H1 (cell line): ENCODE data around the gene PPIL6. TPM values are rescaled to one million over a fixed set of nuclear protein-coding genes. Genes with fewer than 3 reads are reported as not detected.

ENCODE experiments used
- CTCF ChIA-PET: fragments of 300-600 bp; sonication (Branson Sonifier 250); formaldehyde crosslinking; loops from one replicate; lab custom pipeline; 2021; ENCODE audit not compliant: partially characterized antibody; lab: Charles Lee
- POLR2A ChIA-PET: fragments of 300-600 bp; sonication (Branson Sonifier 250); formaldehyde crosslinking; loops from one replicate; lab custom pipeline; 2021; ENCODE audit warnings: inconsistent platforms; ENCODE audit not compliant: partially characterized antibody; lab: Charles Lee
- DNase-seq, 2 experiments: peaks; one replicate each; pipeline versions ENCODE4 v3.0.0 to v3.0.0-alpha.2; 2010 to 2022; ENCODE audit warnings: low spot score in 2 of 2, low read depth in 1 of 2, mixed read lengths in 1 of 2
- FAIRE-seq: peaks from 2 replicates; lab custom pipeline; 2011; peaks lifted over from hg19 to GRCh38; lab: Jason Lieb, UNC
- H2AFZ ChIP-seq: 2 replicates; pipeline ENCODE4 v1.8.1; 2012; ENCODE audit warnings: low read length, inconsistent platforms
- H2AK5ac ChIP-seq: 2 replicates; pipeline ENCODE4 v1.6.1; 2013; ENCODE audit warnings: low read depth, low read length
- H2BK120ac ChIP-seq: replicated peaks from 2 replicates; pipeline ENCODE3; 2013; ENCODE audit warnings: low read depth, low read length, inconsistent platforms
- H2BK12ac ChIP-seq: 2 replicates; pipeline ENCODE4 v1.6.1; 2013; ENCODE audit warnings: low read depth, low read length
- H2BK15ac ChIP-seq: 2 replicates; pipeline ENCODE4 v1.6.1; 2013; ENCODE audit warnings: low read length
- H2BK20ac ChIP-seq: 2 replicates; pipeline ENCODE4 v1.6.1; 2013; ENCODE audit warnings: low read length
- H2BK5ac ChIP-seq: 2 replicates; pipeline ENCODE4 v1.6.1; 2013; ENCODE audit warnings: low read depth, low read length
- H3K14ac ChIP-seq: 2 replicates; pipeline ENCODE4 v1.6.1; 2013; ENCODE audit warnings: inconsistent platforms; ENCODE audit not compliant: insufficient read length
- H3K18ac ChIP-seq: 2 replicates; pipeline ENCODE4 v1.6.1; 2013; ENCODE audit warnings: low read length; ENCODE audit errors: extremely low read depth
- H3K23ac ChIP-seq: 2 replicates; pipeline ENCODE4 v1.6.1; 2013; ENCODE audit warnings: inconsistent platforms; ENCODE audit not compliant: insufficient read length
- H3K23me2 ChIP-seq: 2 replicates; pipeline ENCODE4 v1.6.1; 2013; ENCODE audit warnings: low read depth, low read length
- H3K27ac ChIP-seq: 2 replicates; pipeline ENCODE4 v1.6.1; 2011; ENCODE audit warnings: low read depth, low read length, inconsistent platforms
- H3K27me3 ChIP-seq, 4 experiments: replicated peaks in 1 of 4; 1 replicate in 1 of 4; 2 replicates in 3 of 4; pipeline versions ENCODE4 v1.6.1 to v1.8.1; 2011 to 2013; ENCODE audit warnings: low read length in 3 of 4, mild to moderate bottlenecking in 3 of 4, inconsistent platforms in 2 of 4, mixed read lengths in 2 of 4, moderate library complexity in 1 of 4; ENCODE audit not compliant: control insufficient read depth in 3 of 4, insufficient read depth in 3 of 4; ENCODE audit errors: extremely low read depth in 1 of 4
- H3K36me3 ChIP-seq, 4 experiments: 2 replicates each; pipeline versions ENCODE4 v1.6.1 to v1.8.1; 2011 to 2013; ENCODE audit warnings: mild to moderate bottlenecking in 4 of 4, low read length in 3 of 4, moderate library complexity in 2 of 4, control low read depth in 1 of 4, inconsistent platforms in 1 of 4; ENCODE audit not compliant: insufficient read depth in 4 of 4, control insufficient read depth in 2 of 4
- H3K4ac ChIP-seq: replicated peaks from 2 replicates; pipeline ENCODE3; 2013; ENCODE audit warnings: low read length, low read depth, mixed read lengths, inconsistent platforms; ENCODE audit not compliant: insufficient read length
- H3K4me1 ChIP-seq, 4 experiments: replicated peaks in 1 of 4; 1 replicate in 1 of 4; 2 replicates in 3 of 4; pipeline versions ENCODE4 v1.6.1 to v1.8.1; 2011 to 2013; ENCODE audit warnings: low read length in 3 of 4, inconsistent platforms in 2 of 4, mixed read lengths in 1 of 4; ENCODE audit not compliant: insufficient read depth in 4 of 4, control insufficient read depth in 3 of 4
- H3K4me2 ChIP-seq, 2 experiments: 2 replicates each; pipeline versions ENCODE4 v1.6.1 to v1.8.1; 2011 to 2013; ENCODE audit warnings: low read depth in 2 of 2, low read length in 2 of 2, control low read depth in 1 of 2, inconsistent platforms in 1 of 2, mild to moderate bottlenecking in 1 of 2; ENCODE audit not compliant: insufficient read depth in 1 of 2
- H3K4me3 ChIP-seq, 4 experiments: fragments of 200-600, 300-600 bp in 1 of 4; sonication (generic), shearing (Covaris generic), sonication (Bioruptor Twin) in 1 of 4; 2 replicates each; pipeline versions ENCODE4 v1.5.1 to v1.8.1; 2011 to 2016; ENCODE audit warnings: low read length in 4 of 4, low read depth in 3 of 4, control low read depth in 2 of 4, inconsistent platforms in 2 of 4, mild to moderate bottlenecking in 2 of 4, mixed read lengths in 1 of 4, moderate library complexity in 1 of 4; ENCODE audit not compliant: insufficient read depth in 2 of 4; ENCODE audit errors: extremely low read depth in 1 of 4
- H3K56ac ChIP-seq: replicated peaks from 2 replicates; pipeline ENCODE3; 2013; ENCODE audit warnings: low read depth, mild to moderate bottlenecking, mixed read lengths, low read length, inconsistent platforms; ENCODE audit not compliant: insufficient read length
- H3K79me1 ChIP-seq: 2 replicates; pipeline ENCODE4 v1.6.1; 2013; ENCODE audit warnings: low read depth, low read length, control low read depth
- H3K79me2 ChIP-seq, 2 experiments: 2 replicates each; pipeline versions ENCODE4 v1.6.1 to v1.8.1; 2012 to 2013; ENCODE audit warnings: low read length in 2 of 2, mild to moderate bottlenecking in 2 of 2, inconsistent platforms in 1 of 2; ENCODE audit not compliant: insufficient read depth in 2 of 2, control insufficient read depth in 1 of 2
- H3K9ac ChIP-seq, 4 experiments: replicated peaks in 1 of 4; 1 replicate in 1 of 4; 2 replicates in 3 of 4; pipeline versions ENCODE4 v1.6.1 to v1.8.1; 2011 to 2013; ENCODE audit warnings: low read depth in 3 of 4, low read length in 3 of 4, control low read depth in 2 of 4, mild to moderate bottlenecking in 2 of 4, moderate library complexity in 2 of 4, inconsistent platforms in 1 of 4; ENCODE audit errors: extremely low read depth in 1 of 4
- H3K9me3 ChIP-seq, 2 experiments: 2 replicates each; pipeline versions ENCODE4 v1.6.1 to v1.8.1; 2012 to 2013; ENCODE audit warnings: mild to moderate bottlenecking in 2 of 2, moderate library complexity in 2 of 2, control low read depth in 1 of 2, inconsistent platforms in 1 of 2, low read depth in 1 of 2, low read length in 1 of 2, mixed read lengths in 1 of 2; ENCODE audit not compliant: insufficient read depth in 2 of 2
- H4K20me1 ChIP-seq, 2 experiments: replicated peaks in 1 of 2; 2 replicates each; pipeline versions ENCODE3 to v1.8.1; 2011 to 2013; ENCODE audit warnings: inconsistent platforms in 2 of 2, low read length in 2 of 2, mild to moderate bottlenecking in 1 of 2; ENCODE audit not compliant: insufficient read depth in 2 of 2, control insufficient read depth in 1 of 2
- H4K5ac ChIP-seq: 2 replicates; pipeline ENCODE4 v1.6.1; 2013; ENCODE audit warnings: low read length, low read depth, mixed read lengths, inconsistent platforms; ENCODE audit not compliant: insufficient read length
- H4K8ac ChIP-seq: 2 replicates; pipeline ENCODE4 v1.8.0; 2013; ENCODE audit warnings: mild to moderate bottlenecking, moderate library complexity, low read length, inconsistent platforms; ENCODE audit not compliant: insufficient read depth; ENCODE audit errors: extremely low read depth
- H4K91ac ChIP-seq: replicated peaks from 2 replicates; pipeline ENCODE3; 2013; ENCODE audit warnings: low read length, mixed read lengths, inconsistent platforms; ENCODE audit not compliant: insufficient read length
- ASH2L ChIP-seq: fragments of 200-600, 300-600 bp; sonication (generic); IDR thresholded peaks from one replicate; pipeline ENCODE4 v1.7.1; 2017; ENCODE audit warnings: low read length
- BCL11A ChIP-seq, 2 experiments: IDR thresholded peaks; one replicate each; pipeline ENCODE4 v1.6.1; 2011; ENCODE audit warnings: low read depth in 2 of 2, low read length in 2 of 2, mild to moderate bottlenecking in 2 of 2
- CHD2 ChIP-seq: IDR thresholded peaks from 2 replicates; pipeline ENCODE4 v1.6.1; 2012; ENCODE audit warnings: low read length, improper control_type of control experiment
- WGBS, 2 experiments: shearing (Covaris generic) in 1 of 2; methylation state at CpG; one replicate each; pipeline versions ENCODE4 v1.1.6 to v1.1.7; 2013 to 2015; ENCODE audit warnings: low lambda C conversion rate in 2 of 2, mixed read lengths in 2 of 2, inconsistent platforms in 1 of 2, low coverage in 1 of 2, missing lambda C conversion rate in 1 of 2; ENCODE audit not compliant: insufficient replicate concordance in 2 of 2, insufficient coverage in 1 of 2, insufficient read length in 1 of 2; ENCODE audit errors: extremely low coverage in 1 of 2, missing lambda C conversion rate in 1 of 2; 5-methylcytosine and 5-hydroxymethylcytosine counted together
- polyA plus RNA-seq, 7 experiments: library from polyadenylated mRNA; depleted of rRNA in 3 of 7; stranded (reverse) in 5 of 7; unstranded in 2 of 7; fragments of >200 nt in 5 of 7; fragments of 200-250 nt in 2 of 7; gene quantifications; 1 replicate in 5 of 7; 2 replicates in 1 of 7; 4 replicates in 1 of 7; pipeline versions ENCODE4 v1.2.1 to v1.2.3, GENCODE V29; 2011 to 2013; ENCODE audit warnings: missing spikeins in 2 of 7, mixed read lengths in 2 of 7
- total RNA-seq: library from RNA; stranded (reverse); fragmentation: NEBNext Ultra II Directional; extraction: Animal tissue kit (Norgen Biotek cat#: 25700); gene quantifications from 2 replicates; pipeline ENCODE4 v1.2.1, GENCODE V29; 2021
- TF ChIP-seq, protein P1 (sequence below), 3 experiments: IDR thresholded peaks; 1 replicate in 2 of 3; 2 replicates in 1 of 3; pipeline versions ENCODE4 v1.5.1 to v1.6.1; 2011; ENCODE audit warnings: low read length in 3 of 3, mild to moderate bottlenecking in 3 of 3, inconsistent platforms in 2 of 3, low read depth in 1 of 3, moderate library complexity in 1 of 3; ENCODE audit not compliant: insufficient read depth in 1 of 3; ENCODE audit errors: control extremely low read depth in 1 of 3
- TF ChIP-seq, protein P2 (sequence below): IDR thresholded peaks from 2 replicates; pipeline ENCODE4 v1.6.1; 2011; ENCODE audit warnings: low read depth, mild to moderate bottlenecking, low read length; ENCODE audit not compliant: insufficient read depth

PPIL6 gene
- total and polyA plus RNA-seq, 2 of the 8 experiments (the other 6 are each of a cell fraction or from before 2014, with no cell fraction given), result 0.42 to 1.3 TPM

- H3K27ac ChIP-seq, result no peak overlapping the region
- no peak overlapping the region for H3K4me2 ChIP-seq
- no peak overlapping the region for H2BK5ac ChIP-seq
- no peak overlapping the region for H2BK20ac ChIP-seq
- no peak overlapping the region for H2AFZ ChIP-seq
- no peak overlapping the region for H4K5ac ChIP-seq
- H3K9ac ChIP-seq, result no peak overlapping the region
- no peak for TF ChIP-seq BCL11A (IDR thresholded peaks at IDR 0.05; ENCODE audit: low read depth in 2 of 2, low read length in 2 of 2)
- no peak for TF ChIP-seq CHD2
- TF ChIP-seq, protein P1, sequence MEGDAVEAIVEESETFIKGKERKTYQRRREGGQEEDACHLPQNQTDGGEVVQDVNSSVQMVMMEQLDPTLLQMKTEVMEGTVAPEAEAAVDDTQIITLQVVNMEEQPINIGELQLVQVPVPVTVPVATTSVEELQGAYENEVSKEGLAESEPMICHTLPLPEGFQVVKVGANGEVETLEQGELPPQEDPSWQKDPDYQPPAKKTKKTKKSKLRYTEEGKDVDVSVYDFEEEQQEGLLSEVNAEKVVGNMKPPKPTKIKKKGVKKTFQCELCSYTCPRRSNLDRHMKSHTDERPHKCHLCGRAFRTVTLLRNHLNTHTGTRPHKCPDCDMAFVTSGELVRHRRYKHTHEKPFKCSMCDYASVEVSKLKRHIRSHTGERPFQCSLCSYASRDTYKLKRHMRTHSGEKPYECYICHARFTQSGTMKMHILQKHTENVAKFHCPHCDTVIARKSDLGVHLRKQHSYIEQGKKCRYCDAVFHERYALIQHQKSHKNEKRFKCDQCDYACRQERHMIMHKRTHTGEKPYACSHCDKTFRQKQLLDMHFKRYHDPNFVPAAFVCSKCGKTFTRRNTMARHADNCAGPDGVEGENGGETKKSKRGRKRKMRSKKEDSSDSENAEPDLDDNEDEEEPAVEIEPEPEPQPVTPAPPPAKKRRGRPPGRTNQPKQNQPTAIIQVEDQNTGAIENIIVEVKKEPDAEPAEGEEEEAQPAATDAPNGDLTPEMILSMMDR (IDR thresholded peaks at IDR 0.05; ENCODE audit: control extremely low read depth in 1 of 3, insufficient read depth in 1 of 3, low read depth in 1 of 3, low read length in 3 of 3), result no peak
- TF ChIP-seq, protein P2, sequence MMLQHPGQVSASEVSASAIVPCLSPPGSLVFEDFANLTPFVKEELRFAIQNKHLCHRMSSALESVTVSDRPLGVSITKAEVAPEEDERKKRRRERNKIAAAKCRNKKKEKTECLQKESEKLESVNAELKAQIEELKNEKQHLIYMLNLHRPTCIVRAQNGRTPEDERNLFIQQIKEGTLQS, result no peak
- TF ChIP-seq ASH2L, result no peak
- H2BK120ac ChIP-seq, result no peak overlapping the region
- CTCF ChIA-PET, result interaction anchor here (1.0 to 1.3 kb wide), 2 partner anchors 11 to 29 kb away, joined by 3 read pairs; no protein-coding TSS in a partner anchor
- no peak overlapping the region for H3K23ac ChIP-seq
- no peaks in the 10 kb centered on the region for H3K27me3 ChIP-seq
- no peak overlapping the region for H3K18ac ChIP-seq
- H3K79me2 ChIP-seq, result no peaks in the 10 kb centered on the region
- no peaks in the 10 kb centered on the region for H3K23me2 ChIP-seq
- H3K4me3 ChIP-seq, result no peak overlapping the region
- no peak overlapping the region for H2AK5ac ChIP-seq
- H4K20me1 ChIP-seq, result no peaks in the 10 kb centered on the region
- H4K91ac ChIP-seq, result no peak overlapping the region
- no peak for FAIRE-seq
- no peak overlapping the region for H3K56ac ChIP-seq
- no peak overlapping the region for H4K8ac ChIP-seq
- no peaks in the 10 kb centered on the region for H3K4me1 ChIP-seq
- POLR2A ChIA-PET, result no interaction called here
- H3K14ac ChIP-seq, result no peak overlapping the region
- no peak overlapping the region for H2BK15ac ChIP-seq
- WGBS, 2 experiments, result 80 to 81% methylated on average over 1 to 2 of the region's 2 CpGs
- H3K79me1 ChIP-seq, result no peaks in the 10 kb centered on the region
- DNase-seq, result no peak
- no peak overlapping the region for H3K4ac ChIP-seq
- H2BK12ac ChIP-seq, result no peak overlapping the region
- H3K9me3 ChIP-seq, result no peaks in the 10 kb centered on the region
- no peaks in the 10 kb centered on the region for H3K36me3 ChIP-seq
Observed at GRCh38 chr6:109424946-109425345, 15.5 kb downstream of the PPIL6 start.
